ENCODE measurements around the gene RNLS.

The RNLS gene

DNA sequence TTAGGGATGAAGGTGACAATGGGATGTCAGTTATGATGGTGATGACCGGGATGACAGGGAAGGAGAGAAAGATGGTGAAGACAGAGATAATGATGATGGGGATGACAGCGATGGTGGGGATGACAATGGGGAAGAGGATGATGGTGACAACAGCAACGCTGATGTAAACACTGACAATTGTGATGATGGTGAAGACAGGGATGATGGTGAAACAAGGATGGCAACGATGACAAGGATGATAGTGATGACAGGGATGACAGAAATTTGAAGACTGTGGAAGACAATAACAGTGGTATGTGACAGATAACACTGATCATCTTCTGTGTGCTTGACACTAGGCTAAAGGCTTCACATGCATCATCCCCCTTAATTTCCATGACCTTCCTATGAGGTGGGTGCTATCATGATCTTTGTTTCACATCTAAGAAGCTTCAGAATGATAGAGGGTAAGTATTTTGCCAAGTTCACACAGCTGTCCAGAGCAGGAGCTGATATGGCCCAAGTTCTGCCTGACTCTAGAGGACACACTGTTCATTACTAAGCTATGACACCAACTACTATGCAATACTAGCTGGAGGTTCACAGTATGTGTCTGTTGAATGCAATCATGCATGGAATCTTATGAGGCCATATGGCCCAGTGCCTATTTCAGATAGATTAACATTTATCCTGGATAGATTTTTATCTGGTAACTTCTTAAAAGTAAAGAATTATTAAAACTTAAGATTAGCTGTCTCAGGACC lies 105.6 kb downstream of the RNLS start:
- DNase-seq (ENCODE audit: low spot score): no peak

DNA sequence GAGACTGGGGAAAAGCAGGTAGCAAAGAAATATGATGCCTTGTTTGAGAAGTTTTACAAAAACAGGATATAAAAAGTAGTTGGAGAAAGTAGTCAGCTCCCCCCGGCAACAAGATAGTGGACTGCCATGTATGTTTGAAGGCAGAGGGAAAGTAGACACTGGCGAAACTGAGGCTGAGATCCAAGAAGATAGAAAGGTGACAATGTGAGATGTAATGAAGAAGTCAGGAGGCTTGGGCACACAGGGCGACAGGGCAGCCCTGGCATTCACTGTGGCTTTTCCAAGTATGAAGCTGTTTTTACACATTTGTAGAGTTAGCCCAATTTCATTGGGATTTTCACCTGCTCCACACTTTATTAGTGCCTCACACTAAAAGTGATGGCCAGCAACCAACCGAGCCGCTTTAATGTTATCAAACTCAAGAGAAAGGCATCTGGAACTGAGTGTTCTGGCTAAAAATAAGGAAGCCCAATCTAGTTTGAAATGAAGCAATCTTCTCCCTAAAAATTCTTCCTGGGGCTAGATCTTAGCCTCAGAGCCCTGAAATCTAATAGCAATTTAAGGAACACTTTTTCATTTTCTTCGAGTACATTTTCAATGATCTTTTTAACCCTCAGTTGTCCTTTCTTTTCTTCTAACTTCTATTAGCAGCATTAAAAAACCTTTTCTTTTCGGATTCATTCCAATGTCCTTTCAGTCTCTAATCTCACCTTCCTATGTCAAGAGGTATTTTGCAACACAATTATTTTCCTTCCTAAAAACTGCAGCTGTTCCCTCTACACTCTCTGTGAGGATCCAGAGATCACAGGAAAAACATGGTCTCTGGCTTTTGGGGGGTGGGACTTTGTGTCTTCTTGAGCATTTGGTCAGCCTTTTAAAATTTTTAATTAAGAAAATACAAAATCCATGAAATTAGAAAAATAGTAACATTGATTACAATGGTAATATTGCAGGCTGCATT lies 108.0 kb downstream of the RNLS start:
- DNase-seq (ENCODE audit: low spot score): no peak

DNA sequence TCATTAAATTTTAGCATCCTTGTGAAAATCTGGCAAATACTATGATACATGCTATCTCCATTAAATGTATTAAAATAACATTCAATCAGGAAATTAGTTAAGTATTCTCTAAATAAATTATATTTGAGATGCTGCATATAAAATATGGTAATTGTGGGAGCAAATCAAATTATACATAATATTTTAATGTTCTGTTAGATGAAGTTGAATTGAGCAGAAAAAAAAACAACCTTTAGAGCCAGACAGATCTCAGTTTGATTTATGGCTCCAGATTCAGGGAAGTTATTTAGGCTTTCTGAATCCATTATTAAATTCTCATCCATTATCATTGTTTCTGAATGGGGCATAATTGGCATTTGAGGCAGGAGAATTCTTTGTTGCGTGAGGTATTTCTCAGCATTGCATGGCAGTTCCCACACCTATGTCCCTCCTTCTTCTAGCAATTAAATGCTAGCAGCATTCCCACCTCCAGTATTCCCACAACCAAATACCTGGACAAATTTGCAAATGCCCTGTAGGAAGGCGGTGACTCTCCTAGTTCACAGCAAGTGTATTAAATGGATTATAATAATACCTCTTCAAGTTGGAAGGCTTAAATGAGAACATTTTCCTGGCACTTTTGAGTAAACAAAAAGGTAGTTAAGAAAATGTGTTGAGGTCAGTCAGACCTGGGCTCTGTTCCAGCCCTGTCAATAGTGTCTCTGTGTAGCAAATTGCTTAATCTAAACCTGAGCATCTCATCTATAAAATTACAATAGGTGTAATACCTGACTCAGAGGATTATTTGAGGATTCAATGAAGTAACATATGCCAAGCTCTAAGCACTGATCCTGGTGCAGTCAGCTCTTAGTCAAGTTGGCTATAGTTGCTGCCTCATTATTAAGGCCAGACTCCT lies 108.9 kb downstream of the RNLS start:
- no peak for DNase-seq (ENCODE audit: low spot score)

DNA sequence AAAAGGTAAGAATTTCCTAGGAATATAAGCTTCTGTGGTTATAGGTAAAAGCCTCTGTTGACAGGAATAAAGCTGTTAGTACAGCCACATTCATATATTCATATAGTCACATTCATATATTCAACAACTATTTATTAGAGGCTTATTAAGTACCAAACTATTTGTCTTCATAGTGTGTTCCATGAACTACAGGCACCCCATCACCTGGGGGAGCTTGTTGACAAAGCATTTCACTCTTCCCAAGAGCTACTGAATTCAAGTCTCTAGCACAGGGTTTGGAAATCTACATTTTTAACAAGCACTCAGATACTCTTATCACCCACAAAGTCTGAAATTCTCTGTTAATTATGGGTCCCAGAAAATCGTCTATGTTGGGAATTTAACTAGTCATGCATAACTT lies 110.6 kb downstream of the RNLS start:
- DNase-seq (ENCODE audit: low spot score): no peak

- no peak for DNase-seq (ENCODE audit: low spot score)
These were observed 111.2 kb downstream of the RNLS start for GRCh38 chr10:88471899-88472298.

GRCh38 chr10:88467835-88468485 lies 115.2 kb downstream of the RNLS start:
- DNase-seq (ENCODE audit: low spot score): no peak

DNA sequence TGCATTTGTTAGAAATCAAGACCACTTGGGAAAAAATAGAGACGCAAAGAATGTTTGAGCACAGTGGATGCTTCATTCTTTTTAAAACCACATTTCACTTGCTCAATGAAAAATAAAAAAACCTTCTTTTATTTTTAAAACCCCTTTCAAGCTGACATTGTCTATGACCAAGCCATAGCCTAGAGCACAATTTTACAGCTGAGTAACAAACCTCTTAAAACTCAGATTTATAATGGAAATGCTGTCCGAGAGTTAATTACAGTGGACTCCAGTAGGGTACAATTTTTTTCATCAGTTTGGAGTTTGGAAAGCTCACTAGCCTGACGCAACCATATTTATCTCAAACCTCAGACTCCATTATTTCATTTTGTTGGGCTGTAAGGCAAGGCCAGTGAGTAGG lies 116.3 kb downstream of the RNLS start:
- DNase-seq (ENCODE audit: low spot score): no peak

GRCh38 chr10:88465765-88466164 lies 117.4 kb downstream of the RNLS start:
- no peak for DNase-seq (ENCODE audit: low spot score)

DNA sequence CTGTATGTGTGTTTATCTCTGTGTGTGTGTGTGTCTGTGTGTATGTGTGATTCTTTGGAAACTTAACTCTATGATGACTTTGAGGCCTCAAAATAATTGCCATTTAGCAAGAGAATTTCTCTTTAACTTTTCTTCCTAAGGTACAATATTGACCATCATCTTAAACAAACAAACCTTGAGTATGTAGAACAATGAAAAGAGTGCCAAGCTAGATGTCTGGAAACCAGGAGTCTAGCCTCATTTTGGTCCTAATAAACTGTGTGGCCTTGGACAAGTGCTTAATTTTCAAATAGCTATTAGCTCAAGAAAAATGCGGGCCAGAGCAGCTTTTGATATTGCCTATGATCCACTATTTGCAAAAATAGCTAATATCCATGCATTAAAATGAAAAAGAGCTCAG lies 119.3 kb downstream of the RNLS start:
- DNase-seq (ENCODE audit: low spot score): no peak

- DNase-seq (ENCODE audit: low spot score): no peak
These were observed 121.7 kb downstream of the RNLS start for GRCh38 chr10:88461426-88461825.

DNA sequence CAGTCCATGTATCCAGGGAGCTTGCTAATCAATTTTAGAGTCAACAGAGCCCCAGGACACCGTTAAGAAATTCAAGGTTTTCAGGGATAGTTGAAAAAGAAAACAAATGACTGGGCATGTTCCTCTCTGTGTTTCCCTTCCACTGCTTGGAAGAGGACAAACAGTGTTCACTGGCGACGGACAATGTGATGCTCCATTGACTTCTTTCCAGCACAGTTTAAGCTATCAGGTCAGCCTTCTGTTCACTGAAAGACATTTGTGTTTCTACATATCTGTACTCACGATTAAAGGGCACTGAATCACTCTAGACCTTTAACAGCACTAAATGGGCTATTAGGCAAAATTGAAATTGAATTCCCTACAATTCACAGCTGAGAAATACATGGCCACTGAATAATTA lies 123.6 kb downstream of the RNLS start:
- no peak for DNase-seq (ENCODE audit: low spot score)

DNA sequence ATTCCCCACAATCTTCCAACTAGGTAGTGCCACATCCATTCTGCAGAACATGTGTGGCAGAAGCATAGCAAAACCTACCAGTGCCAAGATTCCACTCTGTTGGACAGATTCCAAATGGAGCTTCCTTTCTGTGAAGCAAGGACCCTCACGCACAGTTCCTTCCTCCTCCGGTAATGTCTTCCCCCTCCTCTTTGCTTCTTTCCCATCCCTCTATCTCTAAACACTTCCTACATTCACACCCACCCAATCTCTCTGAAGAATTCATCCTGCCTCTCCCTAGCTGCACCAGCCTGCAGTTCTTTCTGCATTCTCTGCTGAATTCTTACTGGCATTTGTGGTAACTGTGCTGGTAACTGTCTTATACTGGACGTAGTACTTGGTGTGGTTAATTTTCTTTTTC lies 124.9 kb downstream of the RNLS start:
- DNase-seq (ENCODE audit: low spot score): no peak

DNA sequence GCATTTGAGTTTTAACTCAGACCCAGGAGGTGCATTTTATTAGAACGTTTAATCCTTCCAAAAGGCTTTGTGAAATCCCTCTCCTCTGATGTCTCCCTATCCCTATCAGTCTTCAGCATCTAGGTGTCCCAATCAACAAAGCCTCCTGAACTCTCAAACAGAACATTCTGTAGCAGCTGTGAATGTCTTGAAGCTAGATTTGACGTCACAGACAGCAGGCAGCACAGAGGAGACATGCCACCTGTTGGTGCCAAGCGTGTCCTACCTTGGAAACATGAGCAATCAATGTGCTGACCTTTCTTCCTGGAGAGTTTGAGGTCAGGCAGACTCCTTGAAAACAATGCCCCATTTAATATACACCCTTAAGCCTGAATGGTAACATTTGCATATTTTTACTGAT lies 125.5 kb downstream of the RNLS start:
- no peak for DNase-seq (ENCODE audit: low spot score)

GRCh38 chr10:88456730-88457129 lies 126.4 kb downstream of the RNLS start:
- no peak for DNase-seq (ENCODE audit: low spot score)

- DNase-seq (ENCODE audit: low spot score): no peak
These were observed 127.3 kb downstream of the RNLS start for GRCh38 chr10:88455831-88456230.

DNA sequence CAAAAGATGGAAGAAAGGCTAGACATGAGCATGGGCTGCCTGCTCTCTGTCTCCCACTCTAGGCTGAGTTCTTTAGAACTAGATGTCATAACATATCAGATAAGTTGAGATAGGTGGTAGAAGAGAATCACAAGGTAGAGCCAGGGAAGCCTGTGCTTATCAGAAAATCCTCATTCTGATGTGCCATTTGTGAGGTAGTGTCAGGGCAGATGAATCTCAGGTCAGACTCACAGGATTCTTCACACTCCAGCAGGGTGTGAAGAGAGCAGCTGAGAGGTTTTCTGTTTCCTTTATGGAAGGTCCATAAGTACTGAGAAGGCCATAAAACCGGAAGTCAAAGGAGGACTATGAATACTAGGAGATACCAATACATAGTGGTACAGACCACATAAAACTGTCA lies 132.9 kb downstream of the RNLS start:
- no peak for DNase-seq (ENCODE audit: low spot score)

DNA sequence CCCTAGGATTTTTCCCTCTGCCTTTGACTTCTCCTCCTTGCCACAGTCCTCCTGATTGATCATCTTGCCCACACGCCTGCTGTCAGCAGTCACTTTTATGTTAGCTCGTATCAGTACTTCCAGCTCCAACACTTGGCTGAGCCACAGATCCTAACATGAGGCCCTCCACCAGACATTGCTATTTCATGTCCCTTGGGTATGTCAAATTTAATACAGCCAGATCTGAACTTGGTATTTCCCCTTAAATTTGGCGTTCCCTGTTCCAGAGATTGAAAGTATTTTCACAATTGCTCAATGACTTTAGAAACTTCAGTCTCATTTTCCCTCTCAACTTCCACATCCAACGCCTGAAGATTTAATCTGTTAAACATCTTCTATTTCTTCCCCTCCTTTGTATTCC lies 140.4 kb downstream of the RNLS start:
- no peak for DNase-seq (ENCODE audit: low spot score)

- no peak for DNase-seq (ENCODE audit: low spot score)
These were observed 142.6 kb downstream of the RNLS start for GRCh38 chr10:88440541-88440940.

DNA sequence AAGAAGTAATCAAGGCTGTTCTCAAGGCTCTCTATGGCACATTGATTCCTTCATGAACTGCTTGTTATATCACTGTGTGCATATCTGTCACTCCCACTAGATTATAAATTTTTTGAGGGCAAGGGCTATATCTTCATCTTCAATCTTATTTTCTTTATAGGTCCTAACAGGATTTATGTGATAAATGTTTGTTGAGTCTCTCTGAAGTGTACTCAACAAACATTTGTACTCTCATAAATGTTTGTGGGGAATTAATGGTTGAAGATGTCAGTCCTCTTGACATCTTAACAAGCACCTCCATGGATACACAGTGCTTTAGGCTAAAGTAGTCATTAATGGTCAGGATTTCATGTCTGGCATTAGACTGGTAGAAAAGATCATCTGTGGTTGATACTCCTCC lies 143.2 kb downstream of the RNLS start:
- DNase-seq (ENCODE audit: low spot score): no peak

DNA sequence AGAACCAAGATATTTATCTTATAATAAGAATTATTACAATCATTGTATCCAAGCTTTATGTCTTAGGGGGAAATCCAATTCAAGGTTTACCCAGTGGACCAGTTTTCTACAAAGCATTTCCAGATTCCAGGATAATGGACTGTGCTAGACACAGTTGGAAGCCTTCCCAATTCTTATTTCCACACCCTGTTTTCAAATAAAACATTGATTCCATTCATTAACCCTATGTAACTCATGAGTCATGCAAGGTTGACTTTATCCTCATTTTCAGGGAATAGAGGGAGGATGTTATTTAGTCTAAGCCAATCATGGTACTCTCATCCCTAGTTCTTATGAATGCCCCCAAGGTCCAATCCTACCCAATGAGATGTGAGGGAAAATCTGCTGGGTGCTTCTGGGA lies 145.7 kb downstream of the RNLS start:
- no peak for DNase-seq (ENCODE audit: low spot score)

DNA sequence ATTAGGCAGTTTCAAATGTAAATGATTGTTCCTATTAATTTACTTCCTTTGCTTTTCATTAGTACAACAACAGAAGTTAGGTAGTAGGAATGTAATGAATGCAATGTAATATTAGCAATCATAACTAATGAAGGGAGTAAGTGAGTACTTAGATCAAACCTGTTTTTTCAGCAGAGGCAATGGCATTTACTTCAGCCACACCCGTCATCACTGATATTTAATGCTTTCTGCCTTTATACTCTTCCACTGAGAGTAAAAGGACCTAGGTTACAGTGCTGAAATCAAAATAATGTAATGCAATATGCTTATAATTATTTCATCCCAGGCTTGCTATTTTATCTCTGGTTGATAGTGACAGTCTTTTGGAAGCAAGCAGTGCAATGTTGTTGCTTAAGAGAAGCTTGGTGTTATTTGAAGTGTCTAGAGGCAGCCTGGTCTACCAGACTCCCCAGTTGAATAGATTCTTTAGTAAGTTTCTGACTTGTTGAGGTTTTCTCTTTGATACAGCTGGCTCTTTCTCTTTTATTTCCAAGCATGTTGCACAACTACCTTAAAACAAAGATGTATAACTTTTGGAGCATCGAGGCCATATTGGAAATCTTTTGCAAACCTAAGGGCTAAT lies 149.4 kb downstream of the RNLS start:
- DNase-seq (ENCODE audit: low spot score): no peak

All from SK-N-DZ (cell line).